Colon (tissue), 2 donors: Measurements from ENCODE around the gene CACFD1.

Experiments
- FAIRE-seq: peaks from 2 replicates; lab custom pipeline; 2012; peaks lifted over from hg19 to GRCh38; lab: Jason Lieb, UNC
- donor health status: control.
- donor health status: control.

Gene CACFD1

DNA sequence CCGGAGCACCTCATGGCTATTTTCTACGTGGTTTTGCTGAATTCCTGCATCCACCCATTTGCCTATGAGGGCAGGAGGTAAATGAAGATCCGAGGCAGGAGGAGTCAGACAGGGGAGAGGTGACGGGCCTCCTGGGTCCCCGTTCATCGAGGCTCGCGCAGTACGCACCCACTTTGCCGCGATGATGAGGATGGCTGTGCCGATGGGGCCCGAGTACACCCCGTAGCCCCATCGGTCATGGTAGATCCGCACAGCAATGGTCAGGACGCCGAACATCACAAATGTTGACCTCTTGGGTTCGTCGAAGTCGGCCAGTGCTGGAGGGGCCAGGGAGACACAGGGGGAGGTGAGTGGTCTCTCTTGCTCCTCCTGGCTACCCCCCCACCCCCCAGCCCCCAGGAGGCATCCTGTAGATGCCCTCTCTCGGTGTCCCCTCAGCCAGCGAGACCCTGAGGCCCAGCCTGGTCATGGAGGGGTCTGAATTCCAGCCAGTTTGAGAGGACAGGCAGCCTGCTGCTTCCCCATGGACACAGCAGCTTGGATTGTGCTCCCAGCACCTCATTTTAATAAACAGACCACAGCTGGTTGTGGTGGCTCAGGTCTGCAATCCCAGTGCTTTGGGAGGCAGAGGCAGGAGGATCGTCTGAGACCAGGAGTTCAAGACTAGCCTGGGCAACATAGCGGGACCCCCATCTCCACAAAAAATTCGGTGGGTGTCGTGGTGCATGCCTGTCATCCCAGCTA is 59.1 kb downstream of the CACFD1 start:
- FAIRE-seq: no peak

DNA sequence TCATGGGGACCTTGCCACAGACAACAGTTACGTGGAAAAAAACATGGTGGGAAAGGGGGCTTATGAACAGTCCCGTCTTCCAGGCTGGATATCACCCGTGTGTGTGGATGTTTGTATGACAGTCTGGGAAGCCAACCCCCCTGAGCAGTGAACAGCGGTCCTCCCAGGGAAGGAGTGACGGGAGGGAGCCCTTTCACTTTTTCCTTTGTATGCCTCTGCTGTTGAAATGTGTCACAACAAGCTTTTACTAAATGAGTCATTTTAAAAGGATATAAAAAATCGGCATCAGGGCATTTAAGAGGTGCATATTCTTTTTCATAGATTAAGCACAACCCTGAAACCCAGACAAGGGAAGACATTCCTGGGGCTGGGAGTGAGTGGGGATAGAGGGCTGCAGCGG is 59.9 kb downstream of the CACFD1 start:
- FAIRE-seq: no peak

DNA sequence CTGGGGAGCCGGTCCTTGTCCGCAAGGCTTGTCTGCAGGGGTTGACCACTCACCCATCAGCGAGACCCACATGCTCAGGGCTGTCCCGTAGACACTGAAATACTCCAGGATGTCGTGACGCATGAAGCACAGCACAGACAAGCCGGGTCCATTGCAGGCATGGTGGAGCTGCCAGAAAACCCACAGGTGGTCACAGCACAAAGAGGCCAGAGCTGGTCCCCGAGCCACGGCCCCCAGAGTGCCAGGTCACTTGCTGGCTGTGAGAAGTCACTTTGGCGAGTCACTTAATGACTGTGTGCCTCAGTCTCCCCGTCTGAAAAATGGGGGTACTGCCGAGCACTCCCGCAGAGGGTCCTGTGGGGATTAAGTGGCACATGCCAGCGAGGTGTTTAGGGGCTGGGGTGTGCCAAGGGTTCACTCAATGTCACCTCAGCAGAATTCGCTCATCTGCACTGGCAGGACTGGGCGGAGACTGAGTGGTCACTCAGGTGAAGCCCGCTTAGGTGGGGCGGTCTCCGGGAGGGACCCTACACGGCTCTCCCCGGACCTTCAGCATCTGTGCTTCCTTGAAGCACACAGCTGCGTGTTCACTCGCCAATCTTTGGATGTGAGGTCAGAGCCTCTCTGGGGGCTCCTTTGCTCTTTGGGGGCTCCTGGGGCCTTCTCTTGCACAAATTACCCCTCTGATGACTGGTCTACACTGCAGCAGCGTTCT is 60.5 kb downstream of the CACFD1 start:
- FAIRE-seq: no peak
